CD4-positive, alpha-beta T cell treated with Interleukin-17A for 1 hour (primary cell): ENCODE measurements around the gene CCDC3.
"Not testable (repeated sequence)": the region's sequence is repeated elsewhere in the genome, so short reads cannot be mapped to it uniquely, and the experiment has no call there.

Experiments
- DNase-seq: peaks from one replicate; pipeline ENCODE4 v3.0.0-alpha.2; 2020

CCDC3 gene

GRCh38 chr10:12876266-12876665 lies 125.2 kb downstream of the CCDC3 start:
- DNase-seq, result no peak

DNA sequence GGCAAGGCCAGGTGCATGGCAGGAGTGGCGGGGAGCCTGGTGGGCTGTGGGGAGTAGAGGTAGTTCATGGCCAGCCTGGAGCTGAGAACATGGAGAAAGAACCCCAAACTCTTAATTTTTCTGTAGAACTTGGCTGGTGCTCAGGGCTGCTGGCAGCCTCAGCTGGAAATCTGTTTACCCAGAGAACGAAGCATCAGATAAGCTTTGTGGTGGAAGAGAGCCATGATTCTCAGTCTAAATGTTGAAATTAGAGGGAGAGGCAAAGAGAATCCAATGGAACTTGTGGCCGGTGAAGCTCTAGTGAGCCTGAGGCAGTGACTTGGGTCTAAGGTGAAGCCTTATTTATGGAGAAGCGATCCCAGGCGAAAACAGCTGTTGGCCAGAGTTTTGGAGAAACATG lies 126.4 kb downstream of the CCDC3 start:
- no peak for DNase-seq

GRCh38 chr10:12874501-12874900 lies 127.0 kb downstream of the CCDC3 start:
- DNase-seq, result no peak

- DNase-seq, result no peak
Measured at GRCh38 chr10:12873172-12873571, 128.3 kb downstream of the CCDC3 start.

GRCh38 chr10:12872577-12872976 lies 128.9 kb downstream of the CCDC3 start:
- DNase-seq, result no peak

DNA sequence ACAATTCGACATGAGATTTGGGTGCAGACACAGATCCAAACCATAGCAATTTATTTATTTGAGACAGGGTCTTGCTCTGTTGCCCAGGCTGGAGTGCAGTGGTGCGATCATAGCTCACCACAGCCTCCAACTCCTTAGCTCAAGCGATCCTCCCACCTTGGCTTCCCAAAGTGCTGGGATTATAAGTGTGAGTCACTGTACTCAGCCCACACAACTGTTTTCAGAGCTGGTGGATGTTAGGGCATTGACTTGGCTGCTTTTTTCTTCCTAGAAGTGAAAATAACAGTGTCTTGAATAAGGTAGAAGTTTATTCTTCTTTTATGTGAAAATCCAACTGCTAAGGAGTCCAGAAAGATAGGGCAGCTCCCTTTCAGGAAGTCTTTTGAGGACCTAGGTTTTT lies 132.1 kb downstream of the CCDC3 start:
- DNase-seq, result no peak

DNA sequence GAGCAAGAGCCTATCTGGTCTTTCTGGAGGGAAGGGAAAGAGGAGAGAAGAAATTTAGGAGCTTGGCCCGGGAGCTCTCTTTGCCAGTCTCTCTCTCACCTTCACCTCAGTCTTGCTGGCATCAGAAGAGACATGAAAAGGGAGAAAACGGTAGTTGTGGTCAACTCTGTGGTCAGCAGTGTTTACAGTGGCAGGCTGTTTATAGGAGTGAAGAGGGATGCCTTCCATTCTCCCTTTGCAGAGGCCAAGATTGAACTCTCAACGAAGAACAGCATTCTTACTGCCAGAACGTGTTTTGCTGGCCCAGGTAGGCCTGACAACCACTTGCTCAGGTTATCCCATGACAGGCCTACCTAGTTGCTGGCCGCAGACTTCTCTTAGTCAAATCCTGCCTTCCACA lies 133.3 kb downstream of the CCDC3 start:
- DNase-seq, result no peak

DNA sequence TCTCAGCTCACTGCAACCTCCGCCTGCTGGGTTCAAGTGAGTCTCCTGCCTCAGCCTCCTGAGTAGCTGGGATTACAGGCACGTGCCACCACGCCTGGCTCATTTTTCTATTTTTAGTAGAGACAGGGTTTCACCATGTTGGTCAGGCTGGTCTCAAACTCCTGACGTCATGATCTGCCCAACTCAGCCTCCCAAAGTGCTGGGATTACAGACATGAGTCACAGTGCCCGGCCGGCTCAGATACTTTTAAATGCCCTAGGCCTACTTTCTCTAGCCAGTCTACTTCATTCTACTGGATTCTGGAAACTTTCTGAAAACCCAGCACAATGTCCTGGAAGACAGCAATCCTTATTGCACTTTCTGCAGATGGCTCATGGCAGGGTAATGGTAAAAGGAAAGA lies 136.0 kb downstream of the CCDC3 start:
- not testable (repeated sequence) for DNase-seq

DNA sequence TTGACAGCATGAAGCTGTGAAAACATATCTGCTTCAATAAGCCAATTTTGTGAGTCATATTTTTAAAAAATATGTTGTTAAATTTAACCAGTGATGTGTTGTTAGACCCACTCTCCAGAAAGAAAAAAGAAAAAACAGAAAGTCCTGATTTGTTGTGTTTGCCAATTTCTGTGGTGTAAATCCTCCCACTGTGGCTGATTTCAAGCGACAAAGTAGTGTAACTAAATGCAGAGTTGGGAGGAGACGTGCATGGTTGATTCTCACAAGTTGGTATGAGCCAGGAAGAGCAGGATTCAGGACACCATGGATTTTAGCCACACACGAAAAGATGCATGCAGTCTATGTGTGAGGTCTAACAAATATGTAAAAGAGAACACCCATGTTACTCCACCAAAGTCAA lies 139.1 kb downstream of the CCDC3 start:
- DNase-seq, result no peak

DNA sequence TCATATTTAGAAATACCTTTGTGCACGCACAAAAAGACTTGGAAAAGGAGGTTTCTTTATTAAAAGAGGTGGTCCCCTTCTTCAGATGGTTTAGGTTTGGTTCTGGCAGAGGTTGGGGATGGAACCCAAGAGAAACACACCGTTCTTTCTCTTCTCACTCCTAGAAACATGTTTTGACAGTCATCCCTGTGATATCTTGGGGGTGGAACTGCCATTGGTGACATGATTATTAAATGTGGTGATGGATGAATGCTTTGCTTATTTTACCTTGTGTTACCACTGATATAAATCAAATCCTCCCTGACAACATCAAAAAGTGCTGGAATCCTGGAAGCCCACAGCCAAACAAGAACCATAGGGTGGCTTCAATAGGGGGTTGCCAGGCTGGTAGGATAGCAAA lies 146.5 kb downstream of the CCDC3 start:
- no peak for DNase-seq

DNA sequence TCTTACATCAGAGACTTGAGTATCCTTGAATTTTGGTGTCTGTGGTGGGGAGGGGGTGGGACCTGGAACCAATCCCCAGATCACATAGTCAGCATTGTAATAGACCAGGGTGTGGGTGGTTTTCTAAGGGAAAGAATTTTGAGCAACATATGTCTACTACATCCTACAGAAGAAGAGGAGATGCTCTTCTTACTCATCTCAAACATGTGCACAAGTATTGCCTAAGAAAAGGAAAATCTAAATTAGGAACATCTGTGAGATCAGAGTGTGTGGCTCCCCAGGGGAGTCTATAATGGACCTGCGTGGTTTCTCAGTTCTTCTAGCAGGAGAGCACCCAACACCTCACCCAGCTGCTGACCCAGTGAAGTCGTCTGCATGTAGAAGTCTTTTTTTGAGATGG lies 148.8 kb downstream of the CCDC3 start:
- no peak for DNase-seq

DNA sequence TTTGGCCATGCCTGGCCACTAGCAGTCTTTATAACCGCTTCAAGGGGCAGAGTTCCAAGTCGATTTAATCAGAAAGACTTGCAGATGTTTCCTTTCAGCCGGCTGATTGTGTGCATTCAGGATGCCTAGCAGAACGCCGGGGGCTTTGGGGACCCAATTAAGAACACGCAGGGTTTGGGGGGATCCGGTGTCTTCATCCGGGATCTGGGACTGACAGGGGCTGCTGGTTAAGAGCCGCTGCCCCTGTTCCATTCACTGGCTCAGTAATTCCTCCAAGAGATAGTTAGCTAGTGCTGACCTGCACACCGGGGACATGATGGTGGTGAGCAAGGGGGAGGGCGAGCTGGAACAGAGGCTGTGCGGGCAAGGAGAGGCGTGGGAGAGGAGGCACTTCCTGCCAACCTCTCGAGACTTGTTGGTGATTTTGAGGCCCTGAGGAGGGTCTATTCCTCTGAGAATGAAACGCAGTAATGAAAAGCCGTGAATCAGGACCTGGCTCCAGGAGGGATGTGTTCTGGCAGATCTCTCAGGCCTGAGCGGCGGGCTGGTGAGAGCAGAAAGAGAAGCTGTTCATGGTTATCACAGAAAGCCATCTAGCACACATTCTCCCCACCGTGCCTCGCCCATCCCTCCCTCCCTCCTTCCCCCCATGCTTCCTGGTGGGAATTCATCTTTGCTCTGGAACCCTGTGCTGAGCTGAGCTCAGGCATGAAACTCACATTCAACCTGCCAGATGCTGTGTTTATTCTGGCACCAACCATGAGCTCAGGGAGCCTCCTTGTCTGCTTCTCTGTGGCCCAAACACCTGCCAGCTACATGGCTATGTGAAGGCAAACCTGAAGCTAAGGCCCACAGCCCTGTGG lies 152.0 kb downstream of the CCDC3 start:
- no peak for DNase-seq

DNA sequence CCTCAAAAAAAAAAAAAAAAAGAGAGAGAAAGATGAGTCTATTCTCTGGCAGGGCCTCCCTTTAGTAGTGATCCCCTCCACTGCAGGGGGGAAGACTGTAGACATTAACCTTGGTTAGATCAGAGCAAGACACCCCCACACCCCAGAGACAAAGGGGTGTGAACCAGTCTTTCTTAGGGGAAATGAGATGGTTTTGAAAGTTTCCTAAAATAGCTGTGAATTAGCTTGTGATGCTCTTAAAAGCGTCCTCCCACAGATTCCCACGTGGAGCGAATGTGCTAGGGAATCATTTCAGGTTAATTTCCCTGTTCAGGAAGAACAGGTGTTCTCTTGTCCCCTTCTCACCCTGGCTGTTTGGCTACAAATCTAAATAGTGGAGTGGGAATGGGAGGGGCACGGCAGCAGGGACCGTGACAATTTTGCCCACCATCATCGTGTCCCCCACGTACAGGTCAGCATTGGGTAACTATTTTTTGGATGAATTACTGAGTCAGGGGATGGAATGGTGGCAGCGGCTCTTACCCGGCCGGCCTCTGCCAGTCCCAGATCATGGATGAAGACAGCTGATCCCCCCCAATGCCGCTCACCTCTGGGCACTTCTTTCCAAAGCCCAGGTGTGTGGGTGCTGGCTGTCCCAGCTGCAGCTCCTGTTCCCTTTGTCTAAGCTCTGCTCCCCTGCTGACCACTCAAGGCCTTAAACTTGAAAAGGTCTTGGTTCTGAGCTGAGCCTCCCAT lies 152.9 kb downstream of the CCDC3 start:
- DNase-seq, result no peak

DNA sequence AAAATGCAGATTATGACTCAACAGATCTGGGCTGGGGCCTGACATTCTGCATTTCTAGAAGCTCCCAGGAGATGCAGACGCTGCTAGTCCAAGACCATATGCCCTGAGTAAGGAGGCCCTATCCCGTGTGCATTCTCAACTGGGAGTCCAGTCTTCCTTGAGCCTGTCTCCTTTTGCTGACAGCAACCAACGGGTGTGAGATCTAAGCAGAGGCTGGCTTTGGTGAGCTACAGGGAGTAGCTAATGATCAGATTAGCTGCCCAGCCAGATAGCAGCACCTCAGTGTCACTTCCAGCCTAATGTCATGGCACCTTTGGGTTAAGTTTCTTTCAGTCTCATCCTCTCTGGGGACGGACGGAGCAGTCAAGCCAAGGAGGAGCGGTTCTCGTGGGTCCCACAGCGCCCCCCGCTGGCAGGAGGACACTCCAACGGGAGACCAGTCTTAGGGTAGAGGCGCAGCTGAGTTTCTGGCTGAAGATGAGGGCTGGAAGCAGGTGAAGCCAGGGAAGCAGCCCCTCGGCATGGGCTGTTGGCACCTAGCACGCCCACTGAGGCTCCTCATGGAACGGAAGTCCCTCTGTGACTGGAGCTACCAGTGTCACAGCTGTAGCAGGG lies 154.0 kb downstream of the CCDC3 start:
- DNase-seq, result no peak

GRCh38 chr10:12846718-12847117 lies 154.8 kb downstream of the CCDC3 start:
- DNase-seq, result no peak
